SK-N-MC (cell line): ENCODE data around the gene LRP5.

Experiments used
- DNase-seq: peaks from one replicate; pipeline ENCODE4 v3.0.0-alpha.2; 2011; ENCODE audit warnings: low read depth, low spot score
- H3K27ac ChIP-seq: fragments of 200-600 bp; sonication (generic); 2 replicates; pipeline ENCODE4 v1.5.1; 2016; ENCODE audit warnings: mixed run types
- H3K36me3 ChIP-seq: fragments of 200-600 bp; sonication (generic); 2 replicates; pipeline ENCODE4 v1.6.1; 2017; ENCODE audit warnings: antibody characterized with exemption, low read length, mixed read lengths; ENCODE audit not compliant: insufficient read depth
- H3K4me3 ChIP-seq: fragments of 200-600 bp; sonication (generic); 2 replicates; pipeline ENCODE4 v1.5.1; 2016
- H3K9ac ChIP-seq: fragments of 200-600 bp; sonication (generic); 2 replicates; pipeline ENCODE4 v1.8.0; 2017; ENCODE audit warnings: mixed run types, mixed read lengths; ENCODE audit not compliant: insufficient read length
- H3K9me3 ChIP-seq: fragments of 200-600 bp; sonication (generic); 2 replicates; pipeline ENCODE4 v1.6.1; 2017; ENCODE audit warnings: low read depth, mild to moderate bottlenecking, antibody characterized with exemption, low read length, moderate library complexity, mixed read lengths
- EZH2 ChIP-seq: fragments of 200-600 bp; sonication (generic); IDR thresholded peaks from one replicate; pipeline ENCODE4 v1.6.1; 2017; ENCODE audit warnings: antibody characterized with exemption
- FOXP2 ChIP-seq: optimal IDR thresholded peaks from 2 replicates; pipeline ENCODE3; 2011; ENCODE audit warnings: mild to moderate bottlenecking, moderate library complexity; ENCODE audit not compliant: insufficient read depth; ENCODE audit errors: extremely low read length, control extremely low read depth
- POLR2AphosphoS5 ChIP-seq: IDR thresholded peaks from 2 replicates; pipeline ENCODE4 v1.6.1; 2012; ENCODE audit warnings: mild to moderate bottlenecking, low read depth, low read length, borderline replicate concordance

The LRP5 gene

GRCh38 chr11:68358416-68358815, 46.0 kb downstream of the LRP5 start:
- H3K9me3 ChIP-seq: no peaks in the 10 kb centered on the region
- peaks cover 44% of the 10 kb centered on the region for H3K36me3 ChIP-seq
- no peak for TF ChIP-seq EZH2
- TF ChIP-seq POLR2AphosphoS5: no peak
- no peak for TF ChIP-seq FOXP2
- H3K4me3 ChIP-seq: no peak overlapping the region
- H3K27ac ChIP-seq: no peak overlapping the region
- no peak overlapping the region for H3K9ac ChIP-seq
- DNase-seq: no peak

- Histone ChIP-seq H3K36me3 (peaks cover 36% of the 10 kb centered on the region), H3K9me3 (no peaks in the 10 kb centered on the region), H3K4me3 (no peak overlapping the region), H3K9ac (no peak overlapping the region), H3K27ac (no peak overlapping the region)
- TF ChIP-seq FOXP2 (no peak), EZH2 (no peak), POLR2AphosphoS5 (no peak)
- no peak for DNase-seq
Observed at GRCh38 chr11:68361702-68362101, 49.3 kb downstream of the LRP5 start.

GRCh38 chr11:68362801-68363379, 50.5 kb downstream of the LRP5 start:
- H3K9ac ChIP-seq: no peak overlapping the region
- H3K36me3 ChIP-seq: peaks cover 28% of the 10 kb centered on the region
- no peak overlapping the region for H3K27ac ChIP-seq
- TF ChIP-seq POLR2AphosphoS5 (no peak), FOXP2 (no peak), EZH2 (no peak)
- H3K9me3 ChIP-seq: no peaks in the 10 kb centered on the region
- DNase-seq: no peak
- H3K4me3 ChIP-seq: no peak overlapping the region

GRCh38 chr11:68363776-68364175, 51.4 kb downstream of the LRP5 start:
- Histone ChIP-seq H3K9me3 (no peaks in the 10 kb centered on the region), H3K27ac (no peak overlapping the region), H3K36me3 (peaks cover 20% of the 10 kb centered on the region), H3K4me3 (no peak overlapping the region), H3K9ac (no peak overlapping the region)
- DNase-seq: no peak
- TF ChIP-seq EZH2 (no peak), POLR2AphosphoS5 (no peak), FOXP2 (no peak)

GRCh38 chr11:68364581-68364980, 52.2 kb downstream of the LRP5 start:
- no peak overlapping the region for H3K9ac ChIP-seq
- DNase-seq: no peak

GRCh38 chr11:68365943-68366435, 53.6 kb downstream of the LRP5 start:
- H3K9me3 ChIP-seq: no peaks in the 10 kb centered on the region
- no peak overlapping the region for H3K9ac ChIP-seq
- peaks cover 3% of the 10 kb centered on the region; the same call in 1 of the 2 replicates for H3K36me3 ChIP-seq
- no peak for DNase-seq
- H3K27ac ChIP-seq: no peak overlapping the region
- no peak overlapping the region for H3K4me3 ChIP-seq
- TF ChIP-seq EZH2: no peak
- no peak for TF ChIP-seq FOXP2
- no peak for TF ChIP-seq POLR2AphosphoS5

More at GRCh38 chr11:68364581-68364980, 52.2 kb downstream of the LRP5 start:
- H3K9me3 ChIP-seq: no peaks in the 10 kb centered on the region
- H3K36me3 ChIP-seq: peaks cover 13% of the 10 kb centered on the region; the same call in 1 of the 2 replicates
- H3K27ac ChIP-seq: no peak overlapping the region
- H3K4me3 ChIP-seq: no peak overlapping the region
- TF ChIP-seq FOXP2 (no peak), POLR2AphosphoS5 (no peak), EZH2 (no peak)

- H3K9me3 ChIP-seq: no peaks in the 10 kb centered on the region
- H3K4me3 ChIP-seq: no peak overlapping the region
- no peak for DNase-seq
- TF ChIP-seq FOXP2 (no peak), POLR2AphosphoS5 (no peak), EZH2 (no peak)
- no peaks in the 10 kb centered on the region; the same call in 1 of the 2 replicates for H3K36me3 ChIP-seq
- H3K9ac ChIP-seq: no peak overlapping the region
- no peak overlapping the region for H3K27ac ChIP-seq
Observed at GRCh38 chr11:68367252-68367651, 54.9 kb downstream of the LRP5 start.

GRCh38 chr11:68369756-68370155, 57.4 kb downstream of the LRP5 start:
- Histone ChIP-seq H3K36me3 (no peaks in the 10 kb centered on the region; the same call in 1 of the 2 replicates), H3K4me3 (no peak overlapping the region), H3K9me3 (no peaks in the 10 kb centered on the region), H3K9ac (no peak overlapping the region), H3K27ac (peak overlapping the region; percentile 89)
- no peak for DNase-seq
- TF ChIP-seq FOXP2 (no peak), POLR2AphosphoS5 (no peak), EZH2 (no peak)
